Peyer's patch (tissue), 4 donors: ENCODE data around the gene MDN1.

Experiments used
- POLR2A ChIP-seq, 2 donors: fragments of 450-650 bp; IDR thresholded peaks; one replicate each; pipeline ENCODE4 v1.5.1; 2017; ENCODE audit warnings: antibody characterized with exemption in 2 of 2, mild to moderate bottlenecking in 2 of 2, moderate library complexity in 2 of 2
- TF ChIP-seq, protein P1 (sequence below), 6 experiments: fragments of 450-650 bp in 4 of 6; fragments of 200-600 bp in 2 of 6; sonication (generic) in 1 of 6; IDR thresholded peaks; one replicate each; pipeline ENCODE4 v1.5.1; 2017 to 2019; ENCODE audit warnings: antibody characterized with exemption in 6 of 6, mild to moderate bottlenecking in 3 of 6, moderate library complexity in 1 of 6

DNA sequence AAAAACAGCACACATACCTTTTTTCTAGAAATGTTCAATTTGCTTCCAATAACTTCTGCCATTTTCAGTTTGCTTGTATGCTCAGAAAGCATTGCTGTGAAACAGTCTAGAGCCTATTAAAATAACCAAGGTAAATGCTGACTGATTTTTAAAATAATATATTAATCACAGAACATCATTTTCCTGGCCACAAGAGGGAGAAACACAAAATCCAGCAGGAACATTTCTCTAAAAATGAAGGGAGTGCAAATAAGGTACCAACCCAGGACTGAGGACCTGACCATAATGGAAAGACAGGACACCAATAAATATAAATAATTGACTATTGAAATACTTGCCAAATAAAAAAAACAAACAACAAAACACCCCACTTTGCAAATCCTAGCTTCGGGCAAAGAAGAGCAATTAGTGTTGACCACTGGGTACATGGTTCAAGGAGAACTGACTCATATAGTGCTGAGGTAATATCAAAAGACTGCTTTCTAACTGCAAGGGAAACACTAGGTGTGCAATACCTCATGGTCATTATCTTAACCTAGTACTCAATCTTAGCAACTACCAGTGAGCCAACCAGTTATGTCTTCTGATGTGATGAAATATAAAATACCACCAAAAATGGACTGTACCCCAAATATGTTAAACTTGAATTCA is 42.9 kb downstream of the MDN1 start:
- TF ChIP-seq, protein P1, sequence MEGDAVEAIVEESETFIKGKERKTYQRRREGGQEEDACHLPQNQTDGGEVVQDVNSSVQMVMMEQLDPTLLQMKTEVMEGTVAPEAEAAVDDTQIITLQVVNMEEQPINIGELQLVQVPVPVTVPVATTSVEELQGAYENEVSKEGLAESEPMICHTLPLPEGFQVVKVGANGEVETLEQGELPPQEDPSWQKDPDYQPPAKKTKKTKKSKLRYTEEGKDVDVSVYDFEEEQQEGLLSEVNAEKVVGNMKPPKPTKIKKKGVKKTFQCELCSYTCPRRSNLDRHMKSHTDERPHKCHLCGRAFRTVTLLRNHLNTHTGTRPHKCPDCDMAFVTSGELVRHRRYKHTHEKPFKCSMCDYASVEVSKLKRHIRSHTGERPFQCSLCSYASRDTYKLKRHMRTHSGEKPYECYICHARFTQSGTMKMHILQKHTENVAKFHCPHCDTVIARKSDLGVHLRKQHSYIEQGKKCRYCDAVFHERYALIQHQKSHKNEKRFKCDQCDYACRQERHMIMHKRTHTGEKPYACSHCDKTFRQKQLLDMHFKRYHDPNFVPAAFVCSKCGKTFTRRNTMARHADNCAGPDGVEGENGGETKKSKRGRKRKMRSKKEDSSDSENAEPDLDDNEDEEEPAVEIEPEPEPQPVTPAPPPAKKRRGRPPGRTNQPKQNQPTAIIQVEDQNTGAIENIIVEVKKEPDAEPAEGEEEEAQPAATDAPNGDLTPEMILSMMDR (IDR thresholded peaks at IDR 0.05) = peak in 1 of 6 experiments; percentile 15
- no peak for TF ChIP-seq POLR2A (IDR thresholded peaks at IDR 0.05)
